Measurements from ENCODE around the gene LTF. TPM values are rescaled to one million over a fixed set of nuclear protein-coding genes. Genes with fewer than 3 reads are reported as not detected.

LTF gene
- total and polyA plus RNA-seq, 10 of the 15 experiments (the other 5 are each of a cell fraction or from before 2014, with no cell fraction given): 0.03 to 0.31 TPM; not detected in 8

- TF ChIP-seq NKRF (conservative IDR thresholded peaks at IDR 0.05): no peak
- TF ChIP-seq YY1 (IDR thresholded peaks at IDR 0.05; ENCODE audit: low read depth, low read length): no peak
- no peak for TF ChIP-seq BRCA1 (IDR thresholded peaks at IDR 0.05; ENCODE audit: low read depth, low read length)
- TF ChIP-seq PAX8 (IDR thresholded peaks at IDR 0.05): no peak
- TF ChIP-seq ZNF622 (IDR thresholded peaks at IDR 0.05): no peak
- TF ChIP-seq SKIL (IDR thresholded peaks at IDR 0.05; ENCODE audit: low read depth, poor library complexity, severe bottlenecking): no peak
- no peak for TF ChIP-seq SIX5 (IDR thresholded peaks at IDR 0.05; ENCODE audit: low read depth, low read length, severe bottlenecking)
Measured at GRCh38 chr3:46454209-46454595, 10.5 kb downstream of the LTF start (continued).

GRCh38 chr3:46453526-46454208 is 11.0 kb downstream of the LTF start:
- Histone ChIP-seq H3K9me3 (replicated peaks; ENCODE audit: control insufficient read depth, insufficient read depth, low read length) (no peaks in the 10 kb centered on the region), H3K4me1 (ENCODE audit: control insufficient read depth, insufficient read depth, low read length) (no peaks in the 10 kb centered on the region), H4K20me1 (ENCODE audit: control insufficient read depth, insufficient read depth) (no peaks in the 10 kb centered on the region), H3K4me3 (no peak overlapping the region), H3K4me2 (ENCODE audit: control insufficient read depth, insufficient read depth) (no peak overlapping the region), H3K27me3 (replicated peaks in 1 of 2; ENCODE audit: control insufficient read depth in 2 of 2, insufficient read depth in 2 of 2, low read length in 1 of 2) (peaks cover 3 to 6% of the 10 kb centered on the region in 2 experiments; a peak in 2 of 4 replicates), H3K36me3 (ENCODE audit: control insufficient read depth in 2 of 2, insufficient read depth in 2 of 2, low read length in 1 of 2) (no peaks in the 10 kb centered on the region), H3K9ac (ENCODE audit: control insufficient read depth, insufficient read depth, low read length) (no peak overlapping the region), H3K79me2 (ENCODE audit: control insufficient read depth, insufficient read depth, low read length) (no peaks in the 10 kb centered on the region), H2AFZ (ENCODE audit: control insufficient read depth, low read depth, low read length) (no peak overlapping the region), H3K27ac (ENCODE audit: control insufficient read depth, insufficient read depth) (no peak overlapping the region)
- intact Hi-C loops (cut with micrococcal nuclease; ENCODE audit: unreplicated experiment): no loop called here
- no TSS peak for BruUV-seq (replicated peaks)
- 13% methylated on average over 7 of the region's 7 CpGs for WGBS (ENCODE audit: insufficient coverage, insufficient replicate concordance, low lambda C conversion rate, missing lambda C conversion rate)
- no peak for DNase-seq (ENCODE audit: low read depth, low spot score)
- no peak for FAIRE-seq
- ChIA-PET RAD21 (ENCODE audit: unreplicated experiment) (no interaction called here), POLR2A (no interaction called here), SMC1A (ENCODE audit: uncharacterized antibody, unreplicated experiment) (no interaction called here), CTCF (interaction anchor here (3.2 kb wide), 1 partner anchor 35 kb away, joined by 10 read pairs; no protein-coding TSS in a partner anchor)
- ATAC-seq: no peak
- in situ Hi-C loops (cut with MboI): no loop called here
- no peak for TF ChIP-seq CBX5 (IDR thresholded peaks at IDR 0.05; ENCODE audit: low read depth)
- TF ChIP-seq RELA (IDR thresholded peaks at IDR 0.05; ENCODE audit: borderline replicate concordance, partially characterized antibody): no peak
- TF ChIP-seq GABPA (IDR thresholded peaks at IDR 0.05; ENCODE audit: low read depth): no peak
- TF ChIP-seq IRF3 (IDR thresholded peaks at IDR 0.05): no peak
- TF ChIP-seq SRF (IDR thresholded peaks at IDR 0.05; ENCODE audit: low read depth in 2 of 2, low read length in 2 of 2): no peak
- no peak for TF ChIP-seq TBL1XR1 (IDR thresholded peaks at IDR 0.05; ENCODE audit: low read depth, low read length)
- no peak for TF ChIP-seq EED (IDR thresholded peaks at IDR 0.05; ENCODE audit: low read depth)
- no peak for TF ChIP-seq RELB (IDR thresholded peaks at IDR 0.05; ENCODE audit: low read depth)
- no peak for TF ChIP-seq IKZF2 (IDR thresholded peaks at IDR 0.05)
- TF ChIP-seq IRF4 (IDR thresholded peaks at IDR 0.05; ENCODE audit: low read depth, low read length): no peak
- no peak for TF ChIP-seq WRNIP1 (IDR thresholded peaks at IDR 0.05; ENCODE audit: borderline replicate concordance, low read depth, low read length)

All from GM12878 (cell line).